HG03159 (cell line): ENCODE data around the gene CLK4.

Experiments used
- ATAC-seq: cut with Tn5 transposase; IDR thresholded peaks from one replicate; pipeline ENCODE4 v1.9.1; 2021; ENCODE audit warnings: mild to moderate bottlenecking, moderate library complexity; ENCODE audit not compliant: unreplicated experiment

Gene CLK4

DNA sequence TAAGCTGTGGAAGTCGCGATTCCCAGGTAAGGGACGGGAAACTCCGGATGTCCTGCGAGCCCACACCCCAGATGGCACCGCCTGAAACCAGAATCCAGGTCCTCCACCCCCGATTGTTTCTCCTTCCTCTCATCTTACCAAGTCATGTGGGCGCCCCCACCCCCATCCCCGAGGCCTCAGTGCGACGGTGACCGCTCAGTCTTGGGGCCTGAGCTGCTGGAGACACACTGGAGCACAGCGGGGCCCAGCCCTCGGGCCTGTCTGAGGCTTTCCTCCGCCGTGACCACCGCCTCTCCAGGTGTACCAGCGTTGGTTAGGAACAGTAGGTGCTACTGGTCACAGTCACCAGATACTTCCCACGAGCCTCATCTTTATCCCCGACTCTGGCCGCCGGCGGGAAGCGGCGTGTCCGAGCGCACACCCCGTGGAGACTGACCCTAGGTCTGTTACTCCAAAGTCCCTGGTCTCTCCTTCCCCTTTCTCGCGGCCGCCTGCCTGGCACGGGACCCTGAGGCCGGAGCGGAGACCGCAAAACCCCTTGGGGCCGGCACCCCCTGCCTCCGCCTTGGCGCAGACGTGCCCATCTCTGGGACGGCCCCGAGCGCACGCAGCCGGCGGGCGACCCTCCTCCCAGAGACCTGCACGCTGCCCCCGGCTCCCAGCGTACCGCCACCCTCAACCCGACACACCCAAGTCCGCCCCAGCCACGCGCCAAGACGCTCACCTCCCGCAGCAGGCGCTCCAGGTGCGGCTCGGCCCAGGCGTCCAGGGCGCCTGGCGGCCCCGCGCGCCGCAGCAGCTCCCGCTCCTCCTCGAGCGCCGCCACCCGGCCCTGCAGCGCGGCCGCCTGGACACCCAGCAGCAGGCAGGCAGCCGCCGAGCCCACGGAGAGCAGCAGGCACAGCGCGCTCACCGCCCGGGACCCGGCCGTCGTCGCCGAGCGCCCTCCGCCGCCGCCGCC, 37.4 kb downstream of the CLK4 start:
- no peak for ATAC-seq

DNA sequence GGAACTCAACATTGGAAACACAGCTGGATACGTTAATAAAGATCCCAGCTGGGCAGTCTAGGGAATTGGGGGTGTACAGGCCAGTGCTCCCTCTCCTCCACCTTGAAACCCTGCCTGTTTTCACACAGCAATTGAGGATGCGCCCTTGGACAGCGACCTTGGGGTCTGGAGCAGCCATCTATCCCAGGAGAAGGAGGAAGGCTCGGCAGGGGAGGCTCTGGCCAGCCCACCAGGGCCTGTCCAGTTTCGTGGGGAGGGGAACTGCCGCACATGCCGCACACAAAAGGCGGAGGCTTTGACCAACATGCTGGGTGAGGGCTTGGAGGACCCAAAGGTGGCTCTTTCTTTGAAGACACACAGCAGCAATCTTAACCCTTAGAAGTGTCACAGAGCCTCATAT, 38.1 kb downstream of the CLK4 start:
- no peak for ATAC-seq

DNA sequence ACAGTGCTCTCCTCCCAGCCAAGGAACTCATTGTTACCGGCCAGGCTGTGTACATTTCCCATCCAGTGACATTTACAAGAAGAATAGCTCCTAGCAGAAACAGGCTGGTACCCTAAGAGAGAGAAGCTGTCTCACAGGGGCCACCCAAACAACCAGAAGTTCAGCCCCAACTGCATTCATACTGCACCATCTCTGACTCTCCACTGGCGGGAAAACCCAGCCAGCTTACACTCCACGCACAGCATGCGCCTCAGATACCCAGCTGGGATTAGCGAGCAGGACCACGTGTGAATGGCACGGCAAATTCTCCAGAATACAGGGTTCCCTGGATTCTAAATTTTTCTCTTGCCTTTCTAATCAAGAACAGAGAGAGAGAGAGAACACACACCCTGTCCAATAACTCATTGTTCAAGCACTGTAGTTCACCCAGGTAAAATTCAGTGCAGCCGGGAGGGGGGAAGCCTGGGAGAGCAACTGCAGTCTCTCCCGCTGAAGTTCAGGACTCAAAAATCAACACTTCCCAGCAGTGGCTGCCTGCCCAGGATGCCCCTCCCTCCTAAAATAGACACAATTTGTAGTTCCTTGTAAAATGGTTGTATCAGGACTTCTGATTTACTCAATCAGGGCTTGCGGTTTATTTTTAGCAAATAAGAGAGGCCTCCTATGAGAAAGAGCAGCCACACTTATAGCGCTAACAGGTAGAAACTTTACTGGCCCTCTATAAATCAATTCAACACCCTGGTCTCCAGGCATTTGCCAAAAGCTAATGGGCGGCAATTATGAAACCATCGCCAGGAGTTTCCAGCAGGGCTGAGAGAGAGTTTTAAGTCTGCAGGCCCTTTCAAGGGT, 38.9 kb downstream of the CLK4 start:
- no peak for ATAC-seq

DNA sequence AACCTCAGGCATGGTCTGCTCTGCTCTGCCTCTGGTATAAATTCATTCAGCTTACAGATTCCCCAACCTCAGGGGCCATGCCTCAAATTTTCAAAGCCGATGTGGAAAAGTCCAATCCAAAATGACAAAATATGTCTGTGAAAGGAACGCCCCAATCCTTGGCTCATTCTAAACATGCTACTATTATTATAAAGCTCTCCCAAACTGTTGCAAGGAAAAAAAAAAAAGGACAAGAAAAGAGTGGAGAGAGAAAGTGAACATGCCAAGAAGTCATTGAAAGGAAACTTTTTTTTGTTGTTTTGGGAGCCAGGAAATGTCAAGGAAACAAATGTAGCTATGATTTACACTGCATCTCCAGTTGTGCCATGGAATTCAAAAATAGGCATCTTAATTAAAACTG, 40.5 kb downstream of the CLK4 start:
- ATAC-seq, result no peak

DNA sequence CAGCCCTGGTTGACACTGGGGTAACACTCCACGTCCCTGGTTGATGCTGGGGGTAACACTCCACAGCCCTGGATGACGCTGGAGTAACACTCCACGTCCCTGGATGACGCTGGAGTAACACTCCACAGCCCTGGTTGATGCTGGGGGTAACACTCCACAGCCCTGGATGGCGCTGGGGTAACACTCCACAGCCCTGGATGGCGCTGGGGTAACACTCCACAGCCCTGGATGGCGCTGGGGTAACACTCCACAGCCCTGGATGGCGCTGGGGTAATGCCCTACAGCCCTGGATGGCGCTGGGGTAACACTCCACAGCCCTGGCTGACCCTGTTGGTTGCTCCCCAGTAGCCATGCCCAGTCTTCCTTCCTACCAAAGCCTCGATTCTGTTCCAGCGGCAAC, 41.4 kb downstream of the CLK4 start:
- ATAC-seq, result peak; percentile 51

DNA sequence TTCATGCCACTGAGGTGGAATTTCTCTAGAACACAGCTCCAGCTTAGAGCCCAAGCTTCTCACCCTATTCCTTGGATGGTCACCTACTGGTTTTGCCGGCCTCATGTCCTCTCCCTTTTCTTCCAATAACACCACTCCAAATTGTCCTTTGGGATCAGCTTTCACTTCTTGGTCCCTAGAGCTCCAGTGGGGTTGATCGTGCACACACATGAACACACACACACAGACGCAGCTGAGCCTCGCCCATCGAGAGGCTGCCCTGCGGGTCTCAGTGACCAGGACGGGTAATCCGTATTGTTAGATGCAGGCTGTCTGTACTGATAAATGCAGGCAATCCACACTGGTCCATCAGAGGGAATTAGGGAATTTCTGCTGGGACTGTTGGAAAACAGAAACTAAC, 43.6 kb downstream of the CLK4 start:
- no peak for ATAC-seq

DNA sequence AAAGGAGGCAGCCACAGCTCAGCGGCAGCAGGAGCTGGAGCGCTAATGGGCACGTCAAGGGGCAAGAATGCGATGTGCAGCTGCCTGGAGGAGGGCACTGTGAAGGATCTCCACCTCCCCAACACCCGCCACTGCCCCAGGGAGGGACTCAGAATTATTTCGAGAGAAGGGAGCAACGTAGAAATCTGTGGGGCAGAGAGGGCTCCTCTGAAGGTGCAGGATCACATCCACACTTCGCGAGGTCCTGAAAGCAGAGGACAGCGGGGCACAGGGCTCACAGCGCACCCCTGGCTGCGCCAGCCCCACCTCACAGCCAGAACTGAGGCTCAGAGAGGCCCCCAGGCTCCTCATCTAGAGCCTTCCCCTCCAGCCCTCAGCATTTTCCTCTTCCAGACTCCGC, 44.6 kb downstream of the CLK4 start:
- no peak for ATAC-seq

DNA sequence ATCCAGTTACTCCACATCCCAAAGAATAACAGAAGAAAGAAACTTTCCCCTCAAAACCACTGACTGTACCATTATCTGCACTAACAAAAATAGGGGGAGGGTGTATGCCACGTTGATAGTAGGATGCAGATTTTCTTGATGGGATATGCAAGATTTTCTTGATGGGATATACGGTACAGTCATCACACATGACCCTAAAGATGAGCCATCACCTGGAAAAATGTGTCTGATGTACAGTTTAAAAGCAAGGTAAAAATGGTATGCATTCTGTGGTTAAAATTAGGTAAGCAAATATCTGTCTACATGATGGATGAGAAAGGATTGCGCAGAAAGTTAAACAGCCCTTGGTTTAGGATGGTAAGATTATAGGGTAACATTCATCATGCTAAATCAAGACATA, 45.2 kb downstream of the CLK4 start:
- no peak for ATAC-seq

DNA sequence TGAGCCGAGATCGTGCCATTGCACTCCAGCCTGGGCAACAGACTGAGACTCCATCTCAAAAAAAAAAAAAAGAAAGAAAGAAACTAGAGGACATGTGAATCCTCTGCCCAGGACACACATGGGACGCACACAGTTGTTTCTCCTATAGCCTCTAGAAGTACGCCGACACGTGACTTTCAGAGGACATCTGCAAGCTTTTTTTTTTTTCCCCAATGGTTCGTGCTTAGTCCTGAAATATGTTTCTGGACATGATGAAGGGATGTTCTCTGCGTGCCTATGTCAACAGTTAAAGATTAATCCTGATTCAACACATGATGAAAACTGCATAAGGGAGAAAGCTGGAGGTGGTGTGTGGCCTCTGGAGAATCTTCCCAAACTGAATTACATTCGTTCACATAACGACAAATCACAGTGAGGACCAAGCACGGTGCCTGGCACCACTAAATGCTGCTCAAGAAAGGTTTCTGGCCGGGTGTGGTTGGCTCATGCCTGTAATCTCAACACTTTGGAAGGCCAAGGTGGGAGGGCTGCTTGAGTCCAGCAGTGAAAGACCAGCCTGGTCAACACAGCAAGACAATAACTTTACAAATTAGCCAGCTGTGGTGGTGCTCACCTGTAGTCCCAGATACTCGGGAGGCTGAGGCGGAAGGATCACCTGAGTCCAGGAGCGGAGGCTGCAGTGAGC, 46.4 kb downstream of the CLK4 start:
- ATAC-seq, result no peak

DNA sequence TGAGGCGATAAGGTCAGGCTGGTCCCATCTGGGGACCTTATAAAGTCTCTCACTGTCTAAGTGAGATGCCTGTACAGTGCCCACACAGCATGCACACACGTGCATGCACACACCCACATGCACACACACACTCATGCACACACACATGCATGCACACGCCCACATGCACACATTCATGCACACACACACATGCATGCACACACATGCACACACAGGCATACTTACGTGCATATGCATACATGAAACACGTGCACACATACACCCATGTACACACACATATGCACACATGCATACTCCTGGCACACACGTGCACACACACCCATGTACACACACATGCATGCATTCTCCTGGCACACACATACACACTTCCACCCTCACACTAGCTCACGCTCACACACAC, 48.9 kb downstream of the CLK4 start:
- no peak for ATAC-seq

DNA sequence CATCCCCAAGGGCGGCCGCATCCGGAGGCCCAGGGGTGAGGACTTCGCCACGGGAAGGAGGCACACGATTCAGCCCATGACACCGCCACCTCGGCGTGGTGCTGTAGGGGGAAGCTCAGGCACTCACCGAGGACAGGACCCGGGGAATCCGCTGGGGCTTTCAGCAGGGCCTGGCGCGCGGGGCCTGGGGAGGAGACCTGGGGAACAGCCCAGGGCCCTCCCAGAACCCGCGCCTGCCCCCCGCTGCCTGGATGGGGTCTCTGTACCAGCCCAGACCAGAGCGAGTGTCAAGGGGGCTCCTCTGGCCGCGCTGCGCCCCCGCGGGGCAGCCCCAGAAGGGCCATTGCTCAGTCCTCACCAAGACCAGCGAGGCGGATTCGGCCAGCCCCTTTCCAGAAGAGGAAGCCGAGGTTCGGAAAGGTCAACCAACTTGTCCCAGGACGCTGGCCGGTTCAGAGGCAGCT, 49.4 kb downstream of the CLK4 start:
- ATAC-seq, result no peak

DNA sequence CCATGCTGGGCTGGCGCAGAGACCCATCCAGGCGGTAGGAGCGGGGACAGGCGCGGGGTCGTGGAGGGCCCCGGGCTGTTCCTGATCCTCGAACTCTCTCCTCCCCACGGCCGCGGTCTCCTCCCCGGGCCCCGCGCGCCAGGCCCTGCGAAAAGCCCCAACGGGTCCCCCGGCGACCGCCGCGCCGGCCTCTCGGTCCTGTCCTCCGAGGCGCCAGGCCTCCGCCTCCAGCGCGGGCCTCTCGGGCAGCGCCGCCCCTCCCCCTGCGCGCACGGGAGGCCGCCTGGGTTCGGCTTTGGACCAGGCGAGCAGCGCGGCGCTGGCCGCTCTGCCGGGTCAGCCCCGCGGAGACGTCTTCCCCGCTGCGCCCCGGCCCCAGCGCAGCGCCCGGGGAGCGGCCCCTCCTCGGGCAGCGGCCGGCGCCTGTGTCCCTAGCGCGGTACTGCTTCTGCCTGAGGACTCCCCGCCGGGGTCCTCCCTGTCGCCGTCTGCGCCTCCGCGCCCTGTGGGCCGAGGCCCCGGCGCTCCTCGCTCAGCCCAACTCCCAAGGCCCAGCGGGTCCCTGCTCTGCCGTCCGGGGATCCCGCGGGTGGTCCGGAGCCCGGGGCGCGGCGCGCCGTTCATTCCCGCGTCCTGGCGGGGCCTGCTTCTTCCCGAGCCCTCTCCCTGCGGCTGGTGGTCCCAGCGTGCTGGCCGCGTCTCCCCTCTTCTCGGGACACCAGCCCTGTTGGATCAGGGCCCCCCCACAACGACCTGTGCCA, 50.1 kb downstream of the CLK4 start:
- no peak for ATAC-seq

DNA sequence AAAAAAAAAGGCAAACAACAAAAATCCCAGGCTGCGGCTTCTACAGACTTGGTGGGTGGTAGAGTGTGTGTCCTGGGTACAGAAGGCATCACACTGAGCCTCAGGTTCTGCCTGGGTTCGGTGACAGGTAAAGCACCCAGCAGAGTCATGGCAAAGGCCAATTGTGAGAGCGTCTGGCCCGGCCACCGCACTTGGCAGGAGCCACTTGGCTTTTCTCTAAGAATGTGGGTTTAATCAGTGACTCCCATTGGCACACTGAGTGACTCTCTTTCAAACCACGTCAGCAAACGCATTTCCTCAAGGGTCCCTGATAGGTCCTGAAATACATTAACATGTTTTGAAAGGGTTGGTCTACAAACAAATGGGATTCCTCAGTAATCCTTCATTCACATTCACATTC, 53.6 kb downstream of the CLK4 start:
- no peak for ATAC-seq

DNA sequence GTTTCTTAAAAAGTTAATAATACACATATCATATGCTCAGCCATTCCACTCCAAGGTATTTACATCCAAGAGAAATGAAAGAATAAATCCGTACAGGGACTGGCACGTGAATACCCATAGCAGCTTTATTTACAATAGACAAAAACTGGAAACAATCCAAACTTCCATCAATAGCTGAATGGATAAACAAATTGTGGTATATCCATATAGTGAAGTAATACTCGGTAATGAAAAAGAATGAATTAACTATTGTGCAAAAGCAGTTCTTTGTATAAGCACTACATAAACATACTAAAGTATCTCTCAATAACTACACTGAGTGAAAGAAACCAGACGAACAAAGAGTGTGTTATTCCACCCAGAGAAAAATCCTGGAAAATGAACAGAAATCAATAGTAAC, 54.2 kb downstream of the CLK4 start:
- no peak for ATAC-seq

DNA sequence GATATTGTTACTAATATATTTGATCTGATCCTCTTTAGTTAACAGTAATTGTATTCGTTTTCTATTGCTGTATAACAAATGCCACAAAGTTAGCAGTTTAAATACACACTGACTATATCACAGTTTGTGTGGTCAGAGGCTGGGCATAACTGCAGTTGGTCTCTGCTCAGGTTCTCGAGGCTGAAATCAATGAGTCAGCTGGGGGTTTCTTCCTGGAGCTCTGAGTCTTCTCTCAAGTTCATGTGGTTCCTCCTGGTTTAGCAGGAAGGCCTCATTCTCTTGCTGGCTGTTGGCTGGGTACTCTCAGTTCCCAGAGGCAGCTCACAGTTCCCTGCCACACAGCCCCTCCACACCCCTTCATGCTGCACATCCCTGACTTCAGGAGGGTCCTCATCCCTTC, 57.4 kb downstream of the CLK4 start:
- ATAC-seq, result no peak

DNA sequence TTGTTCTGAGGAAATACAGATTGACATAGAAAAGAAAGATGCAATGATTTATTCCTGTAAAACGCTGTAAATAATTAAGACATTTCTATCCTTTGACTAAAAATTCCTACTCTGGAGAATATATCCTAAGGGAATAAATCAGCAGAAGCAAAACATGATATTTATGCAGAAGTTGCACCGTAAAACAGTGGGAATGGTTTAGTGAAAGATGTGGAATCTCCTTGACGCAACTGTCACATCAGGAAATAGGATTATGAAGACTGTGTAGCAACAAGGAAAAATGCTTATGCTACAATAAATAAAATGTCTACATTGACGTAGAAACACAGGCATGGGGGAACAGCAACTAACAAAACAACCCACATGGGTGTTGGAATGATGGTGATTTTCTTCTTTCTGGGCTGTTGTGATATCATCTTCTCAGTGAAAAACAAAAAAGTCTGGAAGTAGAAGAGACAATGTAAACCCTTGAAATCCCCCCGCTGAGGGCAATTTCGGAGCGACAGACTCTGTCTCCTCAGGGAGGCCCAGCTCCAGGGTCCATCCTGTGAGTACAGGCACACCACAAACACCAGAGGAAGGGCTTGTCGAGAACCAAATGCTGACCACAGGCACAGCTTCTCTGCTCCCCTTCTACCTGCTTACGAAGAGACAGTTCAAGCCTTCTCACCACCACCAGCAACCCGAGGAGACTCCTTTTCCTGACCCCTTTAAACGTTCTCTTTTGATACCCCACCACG, 61.9 kb downstream of the CLK4 start:
- ATAC-seq, result no peak

DNA sequence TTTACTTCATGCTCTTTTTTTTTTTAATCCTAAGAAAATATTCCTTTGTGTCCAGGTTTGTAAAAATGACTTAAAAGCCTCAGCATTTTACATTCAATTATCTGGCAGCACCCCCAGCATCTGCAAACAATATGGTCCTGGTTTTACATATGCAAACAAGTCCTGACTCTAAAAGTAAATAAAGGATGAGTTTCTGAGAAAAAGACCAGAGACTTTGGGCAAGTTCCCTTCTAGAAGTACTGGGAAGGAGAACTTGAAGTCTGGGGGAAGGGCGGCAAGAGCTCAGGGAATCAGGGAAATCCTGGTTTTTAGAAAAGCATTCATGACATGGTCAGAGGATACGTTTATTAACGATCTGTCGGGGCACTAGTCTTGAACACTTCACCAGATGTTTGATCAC, 62.5 kb downstream of the CLK4 start:
- ATAC-seq, result no peak

DNA sequence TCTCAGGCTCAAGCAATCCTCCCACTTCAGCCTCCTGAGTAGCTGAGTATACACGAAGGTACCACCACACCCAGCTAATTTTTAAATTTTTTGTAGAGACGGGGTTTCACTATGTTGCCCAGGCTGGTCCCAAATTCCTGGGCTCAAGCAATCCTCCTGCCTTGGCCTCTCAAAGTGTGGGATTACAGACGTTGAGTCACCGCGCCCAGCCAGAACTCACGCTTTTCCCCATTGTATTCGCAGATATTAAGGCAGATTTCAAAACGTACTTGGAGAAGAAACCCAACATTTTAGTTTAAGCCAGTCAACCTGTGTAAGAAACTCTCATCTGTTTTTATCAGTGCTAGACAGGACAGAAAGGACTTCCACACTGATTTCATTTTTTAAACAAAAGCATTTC, 63.2 kb downstream of the CLK4 start:
- ATAC-seq, result no peak

DNA sequence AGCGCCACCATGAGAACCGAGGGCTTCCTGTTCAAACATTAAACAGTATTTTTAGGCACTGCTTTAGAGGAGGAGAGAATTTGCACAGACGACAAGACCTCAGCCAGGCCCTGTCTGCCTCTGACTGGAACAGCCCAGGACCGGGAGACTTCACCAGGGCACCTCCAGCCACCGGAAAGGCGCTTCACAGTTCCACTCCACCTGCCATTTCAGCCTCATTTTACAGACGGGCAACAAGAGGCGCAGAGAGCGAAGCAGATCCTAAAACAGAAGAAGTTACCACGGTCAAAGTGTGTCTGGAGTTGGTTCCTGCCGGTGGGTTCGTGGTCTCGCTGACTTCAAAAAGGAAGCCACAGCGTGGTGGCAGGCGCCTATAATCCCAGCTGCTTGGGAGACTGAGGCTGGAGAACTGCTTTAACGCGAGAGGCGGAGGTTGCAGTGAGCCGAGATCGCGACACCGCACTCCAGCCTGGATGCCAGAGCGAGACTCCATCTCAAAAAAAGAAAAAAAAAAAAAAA, 65.0 kb downstream of the CLK4 start:
- no peak for ATAC-seq

DNA sequence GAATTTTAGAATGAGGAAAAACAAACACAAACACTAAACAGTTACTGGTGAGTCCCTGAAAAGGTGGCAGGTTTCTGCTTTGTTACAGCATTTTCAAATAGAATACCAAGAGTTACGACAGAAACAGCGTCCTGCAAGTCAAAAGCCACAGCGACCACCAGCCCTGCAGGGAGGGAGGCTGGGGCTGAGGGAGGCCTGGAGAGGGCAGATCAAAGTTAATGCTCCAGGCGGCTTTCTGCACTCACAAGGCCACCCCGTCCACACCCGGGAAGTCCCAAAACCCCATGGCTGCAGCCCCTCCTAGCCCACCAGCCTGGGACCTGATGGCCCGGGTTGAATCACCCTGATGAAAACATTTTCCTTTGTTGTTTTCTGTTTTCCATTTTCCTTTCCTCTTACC, 65.9 kb downstream of the CLK4 start:
- no peak for ATAC-seq
